Fibroblast of skin of left quadriceps (primary cell): Measurements from ENCODE around the gene ENGASE.

Experiments used
- DNase-seq, 2 experiments: peaks; one replicate each; pipeline ENCODE4 v3.0.0-alpha.2; 2013; ENCODE audit warnings: low read depth in 2 of 2

The ENGASE gene

DNA sequence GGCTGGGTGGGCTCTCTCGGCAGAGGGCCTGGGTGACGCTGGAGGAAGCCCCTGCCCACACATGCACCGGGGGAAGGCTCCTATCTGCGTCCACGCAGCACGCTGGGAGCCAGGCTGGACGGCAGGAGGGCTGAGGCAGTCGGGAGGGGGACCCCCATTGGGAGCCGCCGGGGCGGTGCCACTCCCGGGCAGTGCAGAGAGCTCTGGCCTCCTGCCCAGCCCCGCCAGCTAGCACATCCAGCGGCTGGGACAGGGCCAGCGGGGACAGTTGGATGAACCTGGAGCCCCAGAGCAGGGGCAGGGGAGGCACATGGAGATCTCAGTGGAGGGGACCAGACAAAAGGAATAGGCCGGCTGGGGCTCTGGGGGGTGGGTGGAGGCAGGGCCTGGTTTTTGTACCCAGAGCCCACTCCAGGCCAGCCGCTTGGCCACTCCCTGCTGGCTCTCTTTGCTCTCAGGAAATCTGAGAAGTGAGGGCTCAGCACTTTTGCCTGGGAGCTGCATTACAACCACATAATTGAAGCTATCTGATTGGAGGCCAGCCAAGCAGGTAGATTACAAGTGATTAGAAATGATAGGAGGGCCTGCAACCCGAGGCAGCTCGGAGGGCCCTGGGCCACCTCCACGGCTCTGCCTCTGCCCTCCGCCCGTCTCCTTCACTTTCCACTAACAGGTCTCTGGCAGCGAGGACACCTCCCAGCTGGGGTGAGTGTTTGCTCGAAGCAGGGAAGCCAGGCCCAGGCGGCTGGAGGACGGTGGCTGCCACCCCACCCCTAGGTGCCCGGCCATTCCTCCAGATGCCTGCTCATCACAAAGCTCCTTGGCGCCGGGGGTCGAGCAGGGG is 40.1 kb downstream of the ENGASE start:
- DNase-seq, result no peak

DNA sequence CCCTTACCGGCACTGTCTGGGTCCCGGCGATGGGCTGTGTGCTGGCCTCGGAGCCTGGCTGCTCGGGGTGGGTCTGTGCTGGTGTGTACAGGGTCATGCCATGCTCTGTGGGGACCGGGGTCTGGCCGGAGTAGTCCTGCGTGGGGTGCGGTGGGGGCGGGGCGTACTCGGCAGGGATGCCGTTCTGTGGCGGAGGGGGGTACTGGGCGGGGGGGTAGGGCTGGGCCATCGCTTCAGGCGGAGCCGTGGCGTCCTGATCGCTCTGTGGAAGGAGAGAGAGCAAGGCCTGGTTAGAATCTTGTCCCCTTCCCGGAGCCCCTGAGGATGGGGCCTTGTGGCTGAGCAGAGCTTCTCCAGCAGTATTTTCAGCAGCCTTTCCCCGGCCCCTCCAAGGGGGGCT is 40.9 kb downstream of the ENGASE start:
- DNase-seq, result no peak

DNA sequence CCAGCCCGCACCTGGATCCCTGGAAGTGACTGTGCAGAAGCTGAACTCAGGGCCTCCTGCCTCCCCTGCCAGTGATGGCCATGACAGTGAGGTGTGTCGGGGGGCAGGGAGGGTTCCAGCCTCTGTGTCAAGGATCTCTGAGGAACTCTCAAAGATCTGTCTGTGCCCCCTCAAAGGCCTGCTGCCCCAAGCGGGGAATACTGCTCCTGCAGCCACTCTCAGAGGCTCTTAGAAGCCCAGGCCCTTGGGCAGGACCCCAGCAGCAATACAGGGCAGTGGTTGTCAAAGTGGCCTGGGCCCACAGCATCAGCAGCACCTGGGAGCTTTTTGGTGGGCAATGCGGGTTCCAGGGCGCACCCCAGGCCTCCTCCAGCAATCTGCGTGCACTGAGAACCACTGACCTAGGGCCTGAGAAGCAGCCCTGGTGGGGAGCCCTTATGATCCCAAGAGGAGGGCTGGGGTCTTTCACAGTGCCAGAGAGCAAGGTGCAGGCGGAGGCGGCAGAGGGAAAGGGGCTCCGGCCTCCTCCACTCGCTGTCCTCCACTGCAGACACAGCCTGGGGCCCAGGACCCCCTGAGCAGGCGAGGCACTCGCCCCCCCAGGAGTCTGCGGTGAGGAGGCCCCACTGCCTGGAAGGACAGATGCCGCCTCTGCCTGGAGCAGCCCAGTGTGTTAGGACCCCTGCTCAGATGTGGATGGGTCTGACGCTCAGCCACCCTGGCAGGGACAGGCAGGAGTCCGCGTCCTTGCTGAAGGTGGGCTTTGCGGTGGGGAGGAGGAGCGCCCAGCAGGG is 42.1 kb downstream of the ENGASE start:
- no peak for DNase-seq

DNA sequence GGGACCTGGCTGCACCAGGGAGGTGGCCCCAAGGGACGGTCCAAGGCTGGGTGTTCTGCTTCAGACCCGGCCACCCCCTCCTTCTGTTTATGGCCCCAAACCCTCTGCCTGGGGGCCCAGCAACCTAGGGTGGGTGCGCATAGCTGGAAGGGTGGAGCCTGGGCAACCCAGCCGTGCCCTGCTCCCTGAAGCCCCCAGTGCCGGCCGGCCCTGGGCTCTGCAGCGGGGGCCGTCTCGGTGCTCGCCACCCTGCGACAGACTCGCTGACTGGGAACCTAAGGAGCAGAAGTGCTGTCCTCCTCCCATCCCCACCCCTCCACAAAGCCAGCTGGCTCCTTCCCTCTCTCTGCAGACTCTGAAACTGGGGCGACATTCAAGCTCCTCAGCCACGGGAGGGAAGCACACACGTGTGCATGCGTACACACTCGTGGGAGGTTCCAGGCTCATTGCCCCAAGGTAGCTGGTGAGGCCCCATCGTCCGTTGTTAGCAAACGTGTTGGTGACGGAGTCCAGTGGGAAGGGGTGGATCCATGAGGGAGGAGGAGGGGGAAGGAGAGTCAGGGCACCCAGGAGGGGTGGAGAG is 43.4 kb downstream of the ENGASE start:
- no peak for DNase-seq

DNA sequence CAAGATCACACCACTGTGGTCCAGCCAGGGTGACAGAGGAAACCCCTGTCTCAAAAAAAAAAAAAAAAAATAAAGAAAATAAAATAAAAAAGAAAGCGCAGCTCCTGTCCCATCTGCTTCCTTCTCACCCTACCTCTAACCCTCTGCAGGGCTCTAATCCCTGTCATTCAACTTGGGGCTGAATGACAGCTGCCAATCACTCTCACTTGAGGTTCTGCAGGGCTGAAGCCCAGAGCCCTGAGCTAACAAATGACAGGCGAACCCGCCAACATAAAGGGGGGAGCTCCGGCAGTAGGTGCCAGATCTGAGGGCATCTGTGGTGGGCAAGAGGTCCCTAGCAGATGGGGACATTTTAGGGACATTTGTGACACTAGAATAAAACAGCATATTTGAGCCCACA is 44.3 kb downstream of the ENGASE start:
- DNase-seq, result no peak

DNA sequence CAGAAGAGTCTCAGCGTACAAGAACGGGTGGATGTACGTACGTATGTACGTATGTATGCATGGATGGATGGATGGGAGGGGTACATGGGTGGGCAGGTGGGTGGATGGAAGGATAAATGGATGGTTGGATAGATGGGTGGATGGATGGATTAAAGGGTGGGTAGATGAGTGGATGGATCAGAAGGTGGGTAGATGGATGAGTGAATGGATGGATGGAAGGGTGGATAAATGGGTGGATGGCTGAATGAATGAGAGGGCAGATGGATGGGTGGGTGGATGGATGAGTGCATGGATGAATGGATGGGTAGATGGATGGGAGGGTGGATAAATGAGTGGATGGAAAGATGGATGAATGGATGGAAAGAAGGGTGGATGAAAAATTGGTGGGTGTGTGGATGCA is 45.6 kb downstream of the ENGASE start:
- DNase-seq, result no peak

DNA sequence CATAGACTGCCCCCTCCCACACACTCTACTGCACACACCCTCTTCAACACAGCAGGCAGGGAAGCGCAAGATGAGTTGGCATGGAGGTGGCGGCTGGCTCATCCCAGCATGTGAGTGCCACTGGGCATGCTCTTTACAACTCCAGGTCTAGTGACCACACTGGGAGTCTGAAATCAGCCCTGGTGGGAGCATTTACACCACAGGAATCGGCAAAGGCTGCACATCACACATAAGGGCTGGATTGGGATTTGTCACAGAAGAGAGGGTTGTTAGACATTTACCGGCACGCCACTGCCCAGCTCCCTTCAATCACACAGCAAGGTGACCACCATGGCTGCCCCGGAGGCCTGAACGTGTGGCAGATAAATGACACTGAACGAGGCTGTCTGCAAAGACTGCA is 49.4 kb downstream of the ENGASE start:
- no peak for DNase-seq

DNA sequence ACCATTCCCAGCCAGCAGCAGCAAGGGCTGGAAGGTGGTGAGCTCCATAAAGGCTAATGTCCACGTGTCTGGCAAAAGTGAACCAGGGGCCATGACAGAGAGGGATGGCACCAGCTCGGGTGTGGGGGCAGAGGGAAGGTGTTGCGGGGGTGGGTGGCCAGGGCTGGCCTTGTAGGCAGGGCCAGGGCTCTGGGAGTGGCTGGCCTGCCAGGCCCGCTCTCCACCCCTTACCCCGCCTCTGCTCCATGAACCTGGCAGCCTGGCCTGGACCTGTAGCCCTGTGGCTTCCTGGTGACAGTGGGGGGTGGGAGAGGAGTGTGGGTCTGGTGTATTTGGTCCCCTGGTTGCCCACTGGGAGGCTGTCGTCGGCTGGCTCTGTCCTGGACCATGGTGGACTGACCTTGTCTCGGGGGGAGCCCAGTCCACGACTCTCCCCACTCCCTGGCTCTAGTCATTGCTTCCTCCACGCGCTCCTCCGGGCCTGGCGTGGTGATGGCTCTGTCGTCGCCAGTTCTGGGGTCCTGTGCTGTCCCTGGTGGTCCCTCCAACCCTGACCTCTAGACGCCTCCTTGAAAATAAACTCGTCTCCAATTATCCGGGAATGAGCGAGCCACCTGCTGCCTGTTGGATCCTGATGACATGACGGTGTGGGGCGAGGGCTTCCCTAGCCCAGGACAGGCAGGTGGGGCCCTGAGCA is 50.0 kb downstream of the ENGASE start:
- DNase-seq, result no peak

DNA sequence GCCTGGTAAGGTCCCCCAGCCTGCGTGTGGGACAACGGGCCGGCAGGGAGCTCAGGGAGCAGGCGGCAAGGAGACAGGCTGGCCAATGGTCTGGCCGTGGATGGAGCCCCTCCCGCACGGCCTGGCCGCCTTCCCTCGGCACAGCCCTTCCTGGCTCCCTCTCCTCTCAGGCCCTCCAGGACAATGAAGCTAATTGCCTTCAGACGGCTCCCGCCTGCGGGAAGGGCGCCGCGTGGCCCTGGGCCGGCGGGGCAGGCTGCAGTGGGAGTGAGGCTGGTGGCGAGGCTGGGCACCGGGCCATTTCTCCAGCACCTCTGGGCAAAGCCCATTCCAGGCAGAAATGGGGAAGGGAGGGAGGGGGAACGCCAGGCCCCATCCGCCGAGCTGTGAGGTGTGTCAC is 50.9 kb downstream of the ENGASE start:
- DNase-seq, result no peak

DNA sequence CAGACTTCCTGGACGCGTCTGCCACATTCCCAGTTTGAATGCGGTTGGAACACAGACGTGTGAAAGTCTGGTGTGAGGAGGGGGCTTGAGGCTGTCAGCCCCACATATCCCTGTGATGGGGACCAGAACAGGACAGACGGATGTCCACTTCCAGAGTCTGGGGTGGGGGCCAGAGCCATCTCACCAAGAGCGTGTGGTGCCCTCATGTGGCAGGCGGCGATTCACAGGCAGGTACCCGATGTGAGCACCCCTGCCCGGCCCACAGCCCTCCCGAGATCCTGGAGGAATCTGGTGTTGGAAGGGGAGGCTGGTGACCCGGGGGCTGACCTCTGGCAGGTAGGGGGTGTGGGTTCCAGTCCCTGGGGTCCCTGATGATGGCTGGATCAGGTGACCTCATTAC is 51.5 kb downstream of the ENGASE start:
- no peak for DNase-seq

DNA sequence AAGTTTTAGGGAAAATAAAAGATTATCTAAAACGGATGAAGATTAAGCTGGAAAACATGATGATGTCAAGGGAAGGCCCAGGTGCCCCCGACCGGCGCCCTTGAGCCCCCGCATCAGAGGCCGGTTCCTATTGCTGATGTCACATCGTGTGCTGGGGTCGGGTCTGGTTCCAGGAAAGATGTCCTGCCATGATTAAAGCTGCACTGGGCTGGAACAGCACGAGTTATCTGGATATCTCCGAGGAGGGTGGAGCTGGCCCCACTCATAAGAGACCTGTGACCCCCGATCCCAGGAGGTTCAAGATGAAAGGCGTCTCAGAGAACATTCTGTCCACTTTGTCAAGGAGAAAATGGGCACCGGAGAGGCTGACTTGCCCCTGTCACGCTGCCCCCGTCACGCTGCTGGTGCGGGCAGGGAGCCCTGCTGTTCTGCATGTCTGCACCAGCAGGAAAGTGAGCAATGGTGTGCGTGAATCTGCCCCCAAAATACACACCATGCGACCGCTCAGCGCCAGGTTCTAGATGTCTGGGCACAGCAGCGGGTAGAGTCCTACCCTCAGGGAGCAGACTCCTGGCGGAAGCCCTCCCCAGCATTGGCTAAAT is 53.0 kb downstream of the ENGASE start:
- DNase-seq, result no peak

DNA sequence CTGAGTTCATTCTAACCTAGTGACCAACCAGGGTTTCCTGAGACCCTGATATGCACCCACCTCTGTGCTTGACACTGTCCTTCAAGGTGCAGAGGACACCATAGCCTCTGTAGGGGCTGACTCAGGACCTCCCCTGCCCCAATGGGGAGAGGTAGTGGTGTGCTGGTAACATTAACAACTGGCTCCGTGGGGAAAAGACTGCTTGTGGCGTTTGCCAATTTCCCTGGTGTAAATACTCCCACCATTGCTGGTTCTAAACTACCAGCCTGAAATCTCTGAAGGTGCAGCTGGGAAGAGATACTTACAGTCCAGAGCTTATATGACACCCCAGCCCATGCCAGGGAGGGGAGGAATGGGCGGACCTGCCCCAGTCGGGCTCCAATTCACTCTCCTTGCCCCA is 54.9 kb downstream of the ENGASE start:
- no peak for DNase-seq

DNA sequence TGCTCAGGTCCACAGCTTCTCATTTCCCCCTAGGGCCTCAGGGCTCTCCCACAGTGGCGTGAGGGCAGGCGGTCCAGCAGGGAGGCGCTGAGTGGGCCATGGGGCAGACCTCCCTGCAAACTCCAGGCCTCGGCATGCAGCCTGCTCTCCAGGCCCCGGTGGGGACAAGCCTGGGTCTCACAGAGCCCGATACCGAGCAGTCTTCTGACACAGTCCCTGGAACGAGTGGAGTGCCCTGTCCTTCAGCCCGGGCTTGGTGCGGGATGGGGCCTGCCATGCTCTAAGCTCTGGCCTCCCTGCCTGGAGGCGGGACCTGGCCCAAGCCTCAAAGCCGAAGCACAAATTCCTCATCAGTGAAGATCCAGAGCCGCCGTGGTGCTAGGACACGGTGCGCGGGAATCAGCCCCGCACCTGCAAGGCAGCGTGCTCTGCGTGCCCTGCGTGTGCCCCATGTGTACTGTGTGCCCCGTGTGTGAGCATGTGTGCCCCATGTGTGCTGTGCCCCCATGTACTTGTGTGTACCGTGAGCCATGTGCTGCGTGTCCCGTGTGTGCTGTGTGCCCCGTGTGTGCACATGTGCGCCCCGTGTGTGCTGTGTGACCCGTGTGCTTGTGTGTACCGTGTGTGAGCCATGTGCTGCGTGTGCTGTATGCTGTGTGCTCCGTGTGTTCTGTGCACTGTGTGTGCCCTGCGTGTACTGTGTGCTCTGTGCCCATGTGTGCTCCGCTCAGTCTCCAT is 56.1 kb downstream of the ENGASE start:
- no peak for DNase-seq

DNA sequence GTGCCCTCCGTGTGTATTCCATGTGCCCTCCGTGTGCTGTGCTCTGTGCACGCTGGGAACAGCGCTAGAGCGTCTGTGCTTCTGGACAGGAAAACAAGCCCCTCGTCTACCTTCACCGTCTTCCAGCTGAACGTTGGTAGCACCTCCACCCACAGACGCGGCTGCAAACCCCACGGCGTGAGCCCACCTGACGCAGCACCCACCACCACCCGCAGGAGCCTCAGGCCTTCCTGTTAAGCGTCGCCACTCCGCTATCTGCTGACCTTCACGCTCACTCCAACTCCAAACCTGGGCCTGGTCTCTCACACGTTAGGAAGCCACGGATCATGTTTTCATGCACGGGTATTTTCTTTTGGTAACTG is 56.6 kb downstream of the ENGASE start:
- DNase-seq, result no peak

DNA sequence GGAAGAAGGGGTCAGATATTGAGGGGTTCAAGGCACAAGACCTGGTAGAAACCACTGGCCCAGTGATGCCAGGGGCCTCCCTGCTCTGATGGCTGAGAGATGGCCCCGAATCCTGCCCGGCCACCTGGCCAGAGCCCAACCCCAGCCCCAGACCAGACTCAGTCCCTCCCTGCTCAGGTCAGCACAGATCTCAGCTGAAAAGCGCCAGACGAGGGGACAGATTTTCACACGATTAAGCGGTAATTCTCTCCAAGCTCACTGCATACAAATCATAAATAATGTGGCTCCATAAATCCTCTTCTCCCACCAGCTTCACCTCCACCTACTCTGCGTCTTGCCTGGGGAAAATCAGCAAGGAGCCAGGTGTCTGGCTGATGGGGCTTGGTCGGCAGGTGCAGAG is 57.1 kb downstream of the ENGASE start:
- DNase-seq, result no peak

DNA sequence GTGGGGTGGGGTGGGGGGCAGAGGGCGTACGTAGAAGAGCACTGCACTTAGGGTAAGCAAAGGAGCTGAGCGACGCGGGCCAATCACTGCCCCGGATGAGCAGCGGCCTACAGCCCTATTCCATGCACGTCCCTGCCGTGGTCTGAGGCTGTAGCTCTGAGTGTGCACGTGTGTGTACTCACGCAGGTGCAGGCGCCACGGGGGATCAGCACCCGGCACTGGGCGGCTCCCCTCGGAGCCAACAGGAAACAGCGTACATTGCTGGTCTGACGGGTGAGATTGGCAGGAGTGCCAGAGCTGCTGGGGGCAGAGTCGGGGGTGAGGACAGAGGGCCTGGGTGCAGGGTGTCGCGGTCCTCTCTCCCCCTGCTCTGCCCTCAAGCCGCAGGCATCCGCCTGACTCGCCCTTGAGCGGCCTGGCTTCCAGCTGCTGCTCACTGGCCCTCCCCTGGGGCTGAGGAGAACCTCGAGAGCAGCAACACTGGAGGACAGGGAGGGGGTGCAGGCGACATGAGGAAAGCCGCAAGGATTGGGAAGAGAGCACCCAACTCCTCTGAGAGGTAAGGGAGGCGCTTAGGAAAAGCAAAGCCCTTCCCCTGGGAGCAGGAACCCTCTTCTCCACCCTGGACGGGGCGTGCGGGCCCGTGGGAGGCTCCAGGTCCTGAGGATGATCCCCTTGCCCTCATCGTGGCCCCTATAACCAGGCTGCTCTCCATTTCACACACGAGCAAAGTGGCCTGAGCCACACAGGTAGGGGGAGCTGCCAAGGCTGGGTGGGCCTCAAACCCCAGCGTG is 57.8 kb downstream of the ENGASE start:
- DNase-seq, result no peak

DNA sequence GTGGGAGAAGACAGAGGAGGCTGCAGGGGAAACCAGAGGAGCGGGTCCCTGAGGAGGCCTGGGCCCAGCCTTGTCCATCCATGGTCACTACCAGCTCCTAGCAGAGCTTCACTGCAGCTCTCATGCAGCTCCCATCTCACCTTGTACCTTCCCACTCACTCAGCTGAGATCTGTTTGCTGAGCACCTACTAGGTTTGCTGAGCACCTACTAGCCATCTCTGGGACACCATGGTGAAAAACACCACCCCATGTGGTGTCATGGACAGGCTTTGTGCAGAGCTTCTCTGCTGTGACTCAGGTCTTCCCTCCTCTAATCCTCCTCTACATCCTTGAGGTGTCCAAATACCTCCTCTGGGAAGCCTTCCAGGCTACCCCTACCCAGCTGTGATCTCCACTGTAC is 58.6 kb downstream of the ENGASE start:
- DNase-seq, result no peak

DNA sequence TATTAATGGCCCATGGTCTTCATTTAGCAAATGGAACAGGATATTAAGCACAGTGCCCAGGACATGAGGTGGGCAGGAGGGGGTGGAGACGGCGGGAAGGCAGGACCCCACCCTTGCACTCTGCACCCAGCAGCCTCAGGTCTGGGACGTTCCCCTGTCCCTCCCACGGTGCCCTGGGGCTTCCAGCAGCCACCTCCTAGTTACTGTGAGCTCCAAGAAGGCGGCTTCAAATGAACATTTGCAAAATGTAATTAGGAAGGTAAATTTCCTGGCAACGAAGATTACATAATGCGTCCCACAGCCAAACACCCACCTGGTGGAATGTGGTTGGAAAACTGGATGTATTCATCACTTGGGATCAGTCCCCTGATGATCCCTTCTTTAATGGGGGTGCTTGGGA is 59.4 kb downstream of the ENGASE start:
- no peak for DNase-seq

DNA sequence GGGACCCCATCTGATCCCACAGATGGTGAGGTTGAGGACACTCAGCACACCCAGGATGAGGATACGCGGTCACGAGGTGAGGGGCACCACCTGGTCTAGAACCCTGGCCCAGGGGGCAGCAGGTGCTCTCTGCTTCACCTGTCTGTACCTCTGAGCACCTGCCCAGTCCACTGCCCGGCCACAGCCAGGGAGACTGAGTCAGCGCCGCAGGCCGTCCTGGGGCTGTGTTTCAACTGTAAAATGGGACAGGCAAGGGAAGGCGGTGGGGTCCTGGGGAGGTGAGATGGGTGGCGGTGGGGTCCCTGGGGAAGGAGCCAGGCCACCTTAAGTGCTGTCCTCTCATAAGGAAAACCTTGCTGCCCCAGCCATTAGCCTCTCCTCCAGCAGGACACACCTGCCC is 60.4 kb downstream of the ENGASE start:
- DNase-seq, result no peak

DNA sequence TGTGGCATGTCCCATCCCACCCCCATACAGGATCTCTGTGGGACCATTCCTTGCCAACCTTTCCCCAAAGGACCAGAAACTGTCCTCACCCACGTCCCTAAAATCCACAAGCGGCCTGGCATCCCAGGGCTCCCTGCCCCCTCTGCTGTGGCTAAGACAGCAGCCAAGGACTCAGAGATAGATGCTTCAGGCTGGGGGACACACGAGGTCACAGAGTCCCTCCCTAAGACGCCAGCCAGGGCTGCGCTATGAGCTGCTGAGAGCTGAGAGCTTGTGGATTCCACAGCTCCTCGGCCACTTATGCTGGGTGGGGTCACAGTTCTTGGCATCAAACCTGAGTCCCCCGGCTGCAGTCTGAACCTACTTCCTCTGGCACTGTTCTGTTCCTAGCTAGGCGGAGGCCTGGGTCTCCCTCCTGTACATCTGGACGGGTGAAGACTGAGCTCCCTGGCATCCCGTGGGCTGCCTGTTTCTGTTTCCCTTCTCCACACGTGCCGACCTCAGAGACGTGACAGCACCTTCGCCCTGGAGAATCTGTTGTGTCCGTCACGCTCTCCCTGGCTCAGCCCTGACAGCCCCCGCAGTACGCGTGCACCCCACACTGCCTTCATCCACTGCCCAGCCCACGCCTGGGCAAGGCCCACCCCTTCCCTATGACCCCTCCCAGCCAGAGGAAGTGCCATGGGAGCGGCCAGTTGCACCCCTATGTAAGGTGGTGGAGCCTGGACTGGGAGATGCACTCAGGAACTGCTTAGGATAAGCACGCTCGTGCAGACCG is 61.2 kb downstream of the ENGASE start:
- DNase-seq, result no peak
